HG03521 (cell line): Measurements from ENCODE around the gene EPB41L3.
"Not testable (repeated sequence)": the region's sequence is repeated elsewhere in the genome, so short reads cannot be mapped to it uniquely, and the experiment has no call there.

Experiments used
- ATAC-seq: cut with Tn5 transposase; IDR thresholded peaks from one replicate; pipeline ENCODE4 v1.9.1; 2021; ENCODE audit warnings: mild to moderate bottlenecking, moderate library complexity; ENCODE audit not compliant: unreplicated experiment

Gene EPB41L3

GRCh38 chr18:5543773-5544389 lies at the start of gene EPB41L3:
TSS of gene EPB41L3 (minus strand) at chr18:5543997. CDS start at chr18:5489183, 54,814 bp downstream.
- no peak for ATAC-seq

GRCh38 chr18:5588529-5588928 lies 44.7 kb upstream of the EPB41L3 start:
- ATAC-seq: no peak

- no peak for ATAC-seq
Measured at GRCh38 chr18:5585653-5586052, 41.9 kb upstream of the EPB41L3 start.

GRCh38 chr18:5584746-5585417 lies 41.1 kb upstream of the EPB41L3 start:
- ATAC-seq: no peak

- ATAC-seq: no peak
Measured at GRCh38 chr18:5582849-5583681, 39.3 kb upstream of the EPB41L3 start.

- no peak for ATAC-seq
Measured at GRCh38 chr18:5582076-5582475, 38.3 kb upstream of the EPB41L3 start.

- no peak for ATAC-seq
Measured at GRCh38 chr18:5574843-5575242, 31.0 kb upstream of the EPB41L3 start.

GRCh38 chr18:5571666-5572065 lies 27.9 kb upstream of the EPB41L3 start:
- no peak for ATAC-seq

GRCh38 chr18:5570613-5571012 lies 26.8 kb upstream of the EPB41L3 start:
- ATAC-seq: not testable (repeated sequence)

- no peak for ATAC-seq
Measured at GRCh38 chr18:5568416-5568815, 24.6 kb upstream of the EPB41L3 start.

- ATAC-seq: no peak
Measured at GRCh38 chr18:5558851-5559250, 15.1 kb upstream of the EPB41L3 start.

GRCh38 chr18:5556310-5556974 lies 12.6 kb upstream of the EPB41L3 start:
- ATAC-seq: no peak

GRCh38 chr18:5554629-5555028 lies 10.8 kb upstream of the EPB41L3 start:
- no peak for ATAC-seq

- ATAC-seq: no peak
Measured at GRCh38 chr18:5546660-5547059, 2.9 kb upstream of the EPB41L3 start.

- no peak for ATAC-seq
Measured at GRCh38 chr18:5543036-5543680, 639 bp downstream of the EPB41L3 start.

GRCh38 chr18:5542515-5543035 lies 1.2 kb downstream of the EPB41L3 start:
- no peak for ATAC-seq

- ATAC-seq: no peak
Measured at GRCh38 chr18:5541644-5542043, 2.2 kb downstream of the EPB41L3 start.

- no peak for ATAC-seq
Measured at GRCh38 chr18:5539391-5539790, 4.4 kb downstream of the EPB41L3 start.

- no peak for ATAC-seq
Measured at GRCh38 chr18:5538544-5538943, 5.3 kb downstream of the EPB41L3 start.

- ATAC-seq: no peak
Measured at GRCh38 chr18:5537860-5538259, 5.9 kb downstream of the EPB41L3 start.

- ATAC-seq: no peak
Measured at GRCh38 chr18:5534845-5535244, 9.0 kb downstream of the EPB41L3 start.
